ENCODE measurements around the gene SLC52A1.

Gene SLC52A1

DNA sequence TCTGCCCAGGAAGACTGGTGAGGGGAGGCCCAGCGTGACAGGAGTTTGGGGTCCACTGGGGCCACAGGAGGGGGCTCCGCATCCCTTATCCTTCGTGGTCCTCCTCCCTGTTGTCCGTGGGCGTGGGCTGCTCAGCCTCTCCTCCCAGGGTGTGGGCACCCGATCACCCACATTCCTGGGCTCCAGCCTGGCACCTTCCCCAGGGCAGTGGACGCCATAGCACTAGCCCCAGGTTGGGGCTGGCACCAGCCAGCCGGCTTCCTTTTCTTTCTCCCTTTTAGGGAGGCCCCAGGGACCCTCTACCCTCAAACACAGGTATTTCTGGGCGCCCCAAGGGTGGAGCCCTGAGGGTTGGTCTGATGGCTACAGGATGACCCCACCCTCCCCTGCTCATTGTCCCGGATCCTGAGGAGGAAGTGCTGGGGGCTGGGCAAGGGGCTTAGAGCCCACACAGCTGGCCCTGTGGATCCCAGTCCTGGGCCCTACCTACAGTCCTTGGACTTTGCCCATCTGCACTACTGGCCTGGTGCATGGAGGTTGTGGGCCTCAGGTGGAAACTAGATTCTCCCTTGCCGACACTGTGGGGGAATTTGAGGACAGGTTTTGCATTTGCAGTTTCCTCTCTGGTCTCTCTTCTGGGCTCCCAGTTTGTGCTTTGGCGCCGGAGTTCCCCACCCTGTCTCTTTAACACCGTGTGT lies 36.3 kb downstream of the SLC52A1 start:
- H3K4me3 ChIP-seq (ENCODE audit: low read length) = peak overlapping the region; percentile 92
- no peak overlapping the region for H3K27ac ChIP-seq (ENCODE audit: low read depth, low read length)
- peaks cover 24% of the 10 kb centered on the region for H3K36me3 ChIP-seq (ENCODE audit: control insufficient read depth, insufficient read depth, low read length)
- H3K27me3 ChIP-seq (ENCODE audit: control insufficient read depth, insufficient read depth, low read length) = no peaks in the 10 kb centered on the region
- peaks cover 12% of the 10 kb centered on the region for H3K4me1 ChIP-seq (ENCODE audit: control insufficient read depth, insufficient read depth, low read length)
- peak overlapping the region; percentile 76 for H3K9ac ChIP-seq (ENCODE audit: low read length)

DNA sequence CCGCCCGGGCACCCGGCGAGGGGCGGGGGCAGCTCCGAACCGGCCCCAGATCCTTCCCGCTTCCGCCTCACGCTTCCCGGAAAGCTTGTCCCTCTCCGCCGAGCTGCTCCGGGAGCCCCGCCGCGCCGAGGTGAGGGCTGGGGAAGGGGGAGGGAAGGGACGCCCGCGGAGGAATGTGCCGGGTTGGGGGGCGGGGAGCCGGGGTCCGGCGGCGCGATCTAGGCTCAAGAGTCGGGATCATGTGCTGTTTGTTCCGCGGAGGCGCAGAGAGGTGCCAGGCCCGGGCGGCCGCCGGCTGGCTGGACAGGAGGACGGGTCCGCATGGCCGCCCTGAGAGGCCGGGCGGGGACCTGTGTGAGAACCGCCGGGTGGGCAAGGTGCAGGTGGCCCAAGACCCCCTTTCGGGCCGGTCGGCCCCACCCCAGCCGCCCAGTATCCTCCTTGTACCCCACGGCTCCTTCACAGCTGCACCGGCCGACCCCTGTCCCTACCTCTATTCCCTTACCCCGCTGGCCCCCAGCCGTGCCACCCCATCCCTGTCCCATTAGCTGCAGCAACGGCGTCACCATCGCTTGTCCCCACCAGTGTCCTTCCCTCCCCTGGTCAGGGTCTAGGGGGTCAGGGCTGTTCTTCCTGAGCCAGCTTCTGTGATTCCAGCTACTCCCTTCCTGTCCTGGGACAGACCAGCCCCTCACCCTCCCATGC lies 37.0 kb downstream of the SLC52A1 start:
- Histone ChIP-seq H3K9ac (ENCODE audit: low read length) (peak overlapping the region; percentile 76), H3K4me3 (ENCODE audit: low read length) (peak overlapping the region; percentile 92), H3K36me3 (ENCODE audit: control insufficient read depth, insufficient read depth, low read length) (peaks cover 17% of the 10 kb centered on the region), H3K27ac (ENCODE audit: low read depth, low read length) (peak overlapping the region; percentile 95), H3K4me1 (ENCODE audit: control insufficient read depth, insufficient read depth, low read length) (peaks cover 12% of the 10 kb centered on the region), H3K27me3 (ENCODE audit: control insufficient read depth, insufficient read depth, low read length) (no peaks in the 10 kb centered on the region)

- Histone ChIP-seq H3K27ac (ENCODE audit: low read depth, low read length) (peak within 1 kb of the TSS; percentile 95), H3K4me3 (ENCODE audit: low read length) (peak within 1 kb of the TSS; percentile 92), H3K27me3 (ENCODE audit: control insufficient read depth, insufficient read depth, low read length) (no peaks in the 10 kb centered on the region), H3K4me1 (ENCODE audit: control insufficient read depth, insufficient read depth, low read length) (peaks cover 12% of the 10 kb centered on the region), H3K9ac (ENCODE audit: low read length) (peak within 1 kb of the TSS; percentile 76), H3K36me3 (ENCODE audit: control insufficient read depth, insufficient read depth, low read length) (peaks cover 14% of the 10 kb centered on the region)
These were observed 37.8 kb downstream of the SLC52A1 start, which contains the start of the genes INCA1 and KIF1C for GRCh38 chr17:4997302-4998026. Gene INCA1 (minus strand): TSS chr17:4997522. CDS start chr17:4994437, 3,085 bp downstream. Gene KIF1C (plus strand): TSS chr17:4997950. CDS start chr17:5000247, 2,297 bp downstream.

- no peak overlapping the region for H3K27ac ChIP-seq (ENCODE audit: low read depth, low read length)
- H3K4me1 ChIP-seq (ENCODE audit: control insufficient read depth, insufficient read depth, low read length) = peaks cover 3% of the 10 kb centered on the region
- no peak overlapping the region for H3K9ac ChIP-seq (ENCODE audit: low read length)
- no peaks in the 10 kb centered on the region for H3K36me3 ChIP-seq (ENCODE audit: control insufficient read depth, insufficient read depth, low read length)
- no peak overlapping the region for H3K4me3 ChIP-seq (ENCODE audit: low read length)
- H3K27me3 ChIP-seq (ENCODE audit: control insufficient read depth, insufficient read depth, low read length) = no peaks in the 10 kb centered on the region
These were observed 41.1 kb downstream of the SLC52A1 start for GRCh38 chr17:4994081-4994595.

GRCh38 chr17:4987767-4988567 lies 47.3 kb downstream of the SLC52A1 start:
- peak overlapping the region; percentile 93 for H3K9ac ChIP-seq (ENCODE audit: low read length)
- no peaks in the 10 kb centered on the region for H3K27me3 ChIP-seq (ENCODE audit: control insufficient read depth, insufficient read depth, low read length)
- no peaks in the 10 kb centered on the region for H3K36me3 ChIP-seq (ENCODE audit: control insufficient read depth, insufficient read depth, low read length)
- peaks cover 7% of the 10 kb centered on the region for H3K4me1 ChIP-seq (ENCODE audit: control insufficient read depth, insufficient read depth, low read length)
- H3K4me3 ChIP-seq (ENCODE audit: low read length) = peak overlapping the region; percentile 94
- H3K27ac ChIP-seq (ENCODE audit: low read depth, low read length) = peak overlapping the region; percentile 89

DNA sequence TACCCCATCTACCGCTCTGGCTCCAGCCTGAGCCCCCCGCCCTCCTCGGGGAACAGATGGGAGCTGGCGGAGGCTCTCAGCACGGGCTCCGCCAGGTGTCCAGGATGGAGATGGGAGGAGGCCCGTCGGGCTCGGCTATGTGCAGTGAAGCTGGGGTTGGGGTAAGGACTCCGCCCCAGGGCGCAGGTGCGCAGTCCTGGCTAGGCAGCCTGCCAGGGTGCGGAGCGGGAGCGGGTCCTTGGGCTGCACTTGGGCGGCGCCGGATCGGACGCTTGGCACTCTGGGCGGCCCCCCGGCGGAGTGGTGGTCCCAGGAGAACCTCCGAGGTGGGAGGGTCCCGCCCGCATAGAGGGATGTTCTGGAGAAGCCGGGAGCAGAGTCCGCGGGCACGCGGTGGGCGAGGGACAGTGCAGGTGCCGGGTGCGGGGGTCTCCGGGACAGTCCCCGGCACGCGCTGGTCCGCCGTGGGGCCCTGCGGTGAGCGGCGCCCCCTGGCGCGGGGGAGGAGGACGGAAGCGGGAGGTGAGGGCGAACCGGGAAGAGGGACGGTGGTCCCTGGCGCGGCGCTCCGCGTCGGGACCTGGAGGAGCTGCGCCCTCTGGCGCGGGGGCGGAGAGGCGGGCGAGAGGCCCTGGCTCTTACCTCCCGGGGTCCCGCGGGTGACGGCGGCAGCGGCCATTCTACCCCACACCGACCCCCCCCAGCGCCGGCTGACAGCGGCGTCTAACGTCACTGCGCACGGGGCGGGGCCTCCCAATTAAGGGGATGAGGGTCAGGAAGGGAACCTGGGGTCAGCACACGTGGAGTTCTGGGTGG lies 48.1 kb downstream of the SLC52A1 start, which contains the start of gene CAMTA2:
CAMTA2 (minus strand) TSS at position 725 of the 816 bp plus-strand sequence. CDS start 1,453 bp downstream, outside the sequence.
- Histone ChIP-seq H3K36me3 (ENCODE audit: control insufficient read depth, insufficient read depth, low read length) (peaks cover 5% of the 10 kb centered on the region), H3K27ac (ENCODE audit: low read depth, low read length) (peak within 1 kb of the TSS; percentile 89)

DNA sequence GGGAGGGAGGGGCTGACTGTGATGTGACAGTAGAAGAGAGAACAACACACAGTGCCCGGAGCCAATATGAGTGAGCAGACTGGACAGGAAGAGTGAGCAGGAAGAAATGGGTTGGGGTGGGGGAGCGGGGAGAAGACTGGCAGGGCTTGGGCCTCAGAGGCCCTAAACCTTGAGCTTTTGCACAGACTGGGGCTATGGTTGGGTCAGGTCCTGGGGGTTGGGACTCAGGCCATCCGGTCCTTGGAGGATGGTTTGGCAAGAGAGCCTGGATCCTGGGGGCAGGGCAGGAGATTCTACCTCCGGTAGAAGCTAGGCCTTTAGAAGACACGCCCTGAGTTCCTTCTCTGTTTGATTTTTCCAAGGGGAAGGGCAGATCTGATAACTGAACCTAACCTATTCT lies 48.8 kb downstream of the SLC52A1 start:
- Histone ChIP-seq H3K9ac (ENCODE audit: low read length) (peak overlapping the region; percentile 97), H3K4me1 (ENCODE audit: control insufficient read depth, insufficient read depth, low read length) (peaks cover 7% of the 10 kb centered on the region), H3K36me3 (ENCODE audit: control insufficient read depth, insufficient read depth, low read length) (peaks cover 5% of the 10 kb centered on the region), H3K27ac (ENCODE audit: low read depth, low read length) (peak overlapping the region; percentile 89), H3K27me3 (ENCODE audit: control insufficient read depth, insufficient read depth, low read length) (no peaks in the 10 kb centered on the region), H3K4me3 (ENCODE audit: low read length) (peak overlapping the region; percentile 94)

More for the DNA sequence above, 48.1 kb downstream of the SLC52A1 start, which contains the start of gene CAMTA2:
- Histone ChIP-seq H3K9ac (ENCODE audit: low read length) (peak within 1 kb of the TSS; percentile 97), H3K4me3 (ENCODE audit: low read length) (peak within 1 kb of the TSS; percentile 94), H3K4me1 (ENCODE audit: control insufficient read depth, insufficient read depth, low read length) (peaks cover 7% of the 10 kb centered on the region), H3K27me3 (ENCODE audit: control insufficient read depth, insufficient read depth, low read length) (no peaks in the 10 kb centered on the region)

All from rectal smooth muscle tissue (tissue), 1 donor.